ENCODE data around the gene KLK8.

KLK8 gene

DNA sequence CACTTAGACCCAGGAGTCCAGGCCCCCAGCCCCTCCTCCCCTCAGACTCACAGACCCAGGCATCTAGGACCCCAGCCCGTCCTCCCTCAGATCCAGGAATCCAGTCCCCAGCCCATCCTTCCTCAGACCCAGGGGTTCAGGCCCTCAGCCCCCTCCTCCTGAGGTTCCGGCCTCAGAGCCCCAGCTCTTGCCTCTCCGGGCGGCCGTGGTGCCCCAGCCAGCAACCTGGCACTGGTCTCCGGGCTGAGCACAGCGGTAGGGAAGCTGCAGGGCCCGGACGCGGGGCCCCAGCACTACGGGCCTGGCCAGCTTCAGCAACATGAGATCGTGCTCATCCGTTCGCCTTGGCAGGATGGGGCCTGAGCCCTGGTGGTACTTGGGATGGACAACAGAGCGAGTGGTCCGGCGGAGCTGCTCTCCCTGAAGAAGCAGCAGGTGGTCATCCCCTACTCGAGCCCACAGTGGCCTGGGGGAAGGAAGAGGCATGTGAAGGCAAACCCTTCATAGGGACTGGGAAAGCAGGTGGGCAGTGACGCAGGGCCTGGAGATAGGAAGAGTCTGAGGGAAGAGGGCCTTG is 14.4 kb upstream of the KLK8 start:
- Histone ChIP-seq H3K4me1 (no peaks in the 10 kb centered on the region), H3K4me3 (ENCODE audit: low read depth, low read length) (no peak overlapping the region), H3K9me3 (no peaks in the 10 kb centered on the region), H3K27me3 (peaks cover 36% of the 10 kb centered on the region), H3K36me3 (no peaks in the 10 kb centered on the region)
- DNase-seq = no peak
- no peak for TF ChIP-seq CTCF (IDR thresholded peaks at IDR 0.05; ENCODE audit: low read depth, low read length)

DNA sequence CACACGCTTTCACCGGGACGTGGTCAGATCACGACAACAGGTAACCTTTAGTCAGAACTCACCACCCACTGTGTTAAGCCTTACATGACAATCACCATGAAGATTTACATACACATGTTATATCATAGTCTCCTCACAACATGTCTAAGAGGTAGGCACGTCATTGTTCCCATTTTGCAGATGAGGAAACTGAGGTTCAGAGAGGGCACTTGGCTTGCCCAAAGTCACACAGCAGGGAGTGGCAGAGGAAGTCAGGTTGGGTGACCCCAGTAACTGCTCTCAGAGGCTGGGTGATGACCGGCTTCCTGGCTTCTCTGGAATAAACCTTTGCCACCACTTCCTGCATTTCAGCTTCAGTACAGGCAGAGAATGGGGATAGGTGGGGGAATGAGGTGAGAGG is 12.8 kb upstream of the KLK8 start:
- no peaks in the 10 kb centered on the region for H3K9me3 ChIP-seq
- peaks cover 28% of the 10 kb centered on the region for H3K27me3 ChIP-seq
- DNase-seq = no peak
- H3K4me3 ChIP-seq (ENCODE audit: low read depth, low read length) = no peak overlapping the region
- H3K4me1 ChIP-seq = no peaks in the 10 kb centered on the region
- H3K36me3 ChIP-seq = no peaks in the 10 kb centered on the region
- no peak for TF ChIP-seq CTCF (IDR thresholded peaks at IDR 0.05; ENCODE audit: low read depth, low read length)

DNA sequence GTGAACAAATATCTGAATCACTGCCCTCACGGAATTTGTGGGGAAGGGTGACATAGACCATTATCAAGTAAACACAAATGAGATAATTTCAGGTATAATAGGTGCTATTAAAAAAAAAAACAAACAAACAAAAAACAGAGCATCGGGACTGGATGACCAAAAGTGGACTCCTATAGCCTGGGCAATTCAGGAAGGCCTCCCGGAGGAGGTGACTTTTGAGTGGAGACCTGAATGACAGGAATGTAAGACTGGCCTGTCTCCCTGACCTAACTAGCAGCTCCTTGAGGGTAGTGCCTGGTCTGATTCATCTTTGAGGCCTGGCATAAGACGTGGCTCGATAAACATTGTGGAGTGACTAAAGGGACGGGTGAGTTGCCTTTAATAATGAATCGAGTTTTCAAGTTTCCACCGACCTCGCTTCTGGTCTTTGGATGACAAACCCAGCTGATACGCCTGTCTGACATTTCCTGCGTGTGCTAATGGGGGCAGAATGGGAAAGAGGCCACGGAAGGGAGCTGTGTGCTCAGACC is 11.3 kb upstream of the KLK8 start:
- Histone ChIP-seq H3K4me1 (no peaks in the 10 kb centered on the region), H3K27me3 (peaks cover 22% of the 10 kb centered on the region), H3K4me3 (ENCODE audit: low read depth, low read length) (no peak overlapping the region), H3K36me3 (no peaks in the 10 kb centered on the region), H3K9me3 (no peaks in the 10 kb centered on the region)
- DNase-seq = no peak
- TF ChIP-seq CTCF (IDR thresholded peaks at IDR 0.05; ENCODE audit: low read depth, low read length) = no peak

GRCh38 chr19:51010066-51010795 is 8.8 kb upstream of the KLK8 start:
- H3K27me3 ChIP-seq = peaks cover 16% of the 10 kb centered on the region

DNA sequence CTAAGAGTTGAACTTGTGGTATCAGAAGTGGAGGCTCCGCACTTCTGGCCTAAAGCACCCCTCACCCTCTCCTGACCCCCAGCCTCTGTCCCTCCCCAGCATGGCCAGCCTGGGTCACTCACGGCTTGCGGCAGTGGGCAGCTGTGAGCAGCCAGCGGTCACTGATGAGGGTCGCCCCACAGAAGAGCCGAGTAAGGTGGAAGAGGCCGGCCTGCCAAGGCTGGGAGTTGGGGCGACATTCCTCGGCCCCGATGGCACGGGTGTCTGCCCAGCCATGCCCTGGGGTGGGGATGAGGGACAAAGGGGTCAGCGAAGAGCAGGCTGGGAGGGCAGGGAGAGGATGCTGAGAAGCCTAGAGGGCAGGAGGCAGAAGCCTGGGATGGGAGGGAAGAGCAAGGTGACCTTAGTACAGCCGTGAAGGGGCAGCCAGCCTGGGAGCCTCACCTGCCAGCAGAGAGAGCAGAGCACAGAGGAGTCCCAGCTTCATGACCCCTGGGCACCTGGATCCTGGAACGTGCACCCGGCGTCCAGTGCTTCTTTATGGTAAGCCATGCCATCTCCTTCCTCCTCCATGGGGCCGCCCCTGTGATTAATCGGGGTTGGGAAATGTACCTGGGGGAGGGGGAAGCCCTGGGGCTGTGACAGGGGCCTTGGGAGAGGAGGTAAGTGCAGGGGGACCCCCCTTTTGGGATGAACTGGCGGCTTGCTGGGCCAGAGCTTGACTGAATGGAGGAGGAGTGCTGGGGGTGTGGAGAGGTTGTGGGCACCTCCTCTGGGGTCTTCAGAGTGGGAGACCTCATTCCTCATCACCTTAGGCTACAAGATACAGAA is 7.9 kb upstream of the KLK8 start:
- Histone ChIP-seq H3K4me1 (no peaks in the 10 kb centered on the region), H3K27me3 (peaks cover 16% of the 10 kb centered on the region), H3K36me3 (no peaks in the 10 kb centered on the region), H3K4me3 (ENCODE audit: low read depth, low read length) (no peak overlapping the region), H3K9me3 (no peaks in the 10 kb centered on the region)
- no peak for DNase-seq
- TF ChIP-seq CTCF (IDR thresholded peaks at IDR 0.05; ENCODE audit: low read depth, low read length) = no peak

More at GRCh38 chr19:51010066-51010795, 8.8 kb upstream of the KLK8 start:
- no peaks in the 10 kb centered on the region for H3K36me3 ChIP-seq
- no peak for TF ChIP-seq CTCF (IDR thresholded peaks at IDR 0.05; ENCODE audit: low read depth, low read length)
- H3K4me1 ChIP-seq = no peaks in the 10 kb centered on the region
- no peak for DNase-seq
- no peak overlapping the region for H3K4me3 ChIP-seq (ENCODE audit: low read depth, low read length)
- no peaks in the 10 kb centered on the region for H3K9me3 ChIP-seq

All from BE2C (cell line).